HuH-7 (cell line): Measurements from ENCODE around the gene PARD3.

Source experiments
- DNase-seq: peaks from one replicate; pipeline ENCODE4 v3.0.0; 2011; ENCODE audit warnings: low spot score

PARD3 gene

DNA sequence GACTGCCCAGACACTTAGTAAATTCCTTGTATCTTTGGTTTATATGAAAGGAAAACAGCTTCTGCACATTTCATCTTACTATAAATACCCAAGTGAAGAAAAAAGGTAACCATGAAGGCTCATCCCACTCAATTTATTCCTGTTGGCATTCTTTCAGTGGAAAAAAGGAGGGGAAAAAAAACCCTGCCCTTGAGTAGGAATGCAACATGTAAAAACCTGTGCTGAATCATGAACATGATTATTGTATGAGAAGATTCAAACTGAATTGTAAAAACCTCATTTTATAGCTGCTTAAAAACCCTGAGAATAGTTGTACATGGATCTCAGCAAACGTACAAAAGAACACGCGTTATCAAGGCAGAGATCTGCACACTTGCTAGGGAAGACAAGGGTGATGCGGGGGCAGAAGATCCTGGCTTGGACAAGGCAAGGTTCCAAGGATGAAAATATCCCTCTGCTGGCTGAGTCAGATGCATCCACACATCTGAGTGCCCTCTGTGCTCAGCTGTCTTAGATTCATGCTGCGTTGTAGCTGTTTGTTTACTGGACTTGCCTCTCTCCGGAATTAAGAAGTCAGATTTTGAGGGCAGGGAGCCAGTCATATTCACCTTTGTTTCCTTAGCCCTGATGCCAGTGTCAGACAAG, 658.2 kb downstream of the PARD3 start:
- no peak for DNase-seq

DNA sequence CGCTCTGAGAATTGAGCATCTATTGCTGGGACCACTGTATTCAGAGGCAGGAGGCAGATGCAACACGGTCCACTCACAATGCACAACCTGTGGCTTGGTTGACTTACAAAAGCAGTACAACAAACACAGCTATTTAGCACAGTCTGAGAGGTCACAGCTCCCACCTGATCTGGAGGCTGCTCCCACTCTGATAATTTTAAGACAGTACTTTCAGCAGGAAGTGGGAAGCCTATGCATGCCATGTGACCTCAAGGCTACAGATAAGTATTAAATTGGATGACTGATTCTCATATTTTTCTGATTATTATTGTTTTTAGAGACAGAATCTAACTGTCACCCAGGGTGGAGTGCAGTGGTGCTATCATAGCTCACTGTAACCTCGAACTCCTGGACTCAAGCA, 659.3 kb downstream of the PARD3 start:
- no peak for DNase-seq

DNA sequence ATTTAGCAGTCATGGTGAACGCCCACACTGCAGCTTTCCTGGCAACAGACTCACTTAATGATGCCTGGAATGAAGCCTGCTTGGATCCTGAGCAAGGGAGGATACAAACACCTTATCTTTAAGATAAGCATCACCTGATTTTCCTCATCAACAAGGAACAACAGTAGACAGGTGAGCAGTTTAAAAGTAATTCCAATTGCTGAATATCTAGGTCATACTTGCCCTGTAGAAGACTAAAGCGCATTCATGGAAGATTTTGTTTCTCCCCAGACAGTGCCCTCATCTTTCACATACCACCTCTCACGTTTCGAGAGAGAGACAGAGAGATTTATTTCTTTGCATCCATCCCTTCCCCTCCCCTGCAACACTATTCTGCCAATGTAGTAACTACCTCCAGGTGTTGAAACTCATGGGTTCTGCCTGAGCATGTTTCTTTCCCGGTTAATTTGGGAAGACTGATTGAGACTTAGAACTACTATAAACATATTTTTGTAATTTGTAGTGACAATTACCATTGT, 660.7 kb downstream of the PARD3 start:
- no peak for DNase-seq

DNA sequence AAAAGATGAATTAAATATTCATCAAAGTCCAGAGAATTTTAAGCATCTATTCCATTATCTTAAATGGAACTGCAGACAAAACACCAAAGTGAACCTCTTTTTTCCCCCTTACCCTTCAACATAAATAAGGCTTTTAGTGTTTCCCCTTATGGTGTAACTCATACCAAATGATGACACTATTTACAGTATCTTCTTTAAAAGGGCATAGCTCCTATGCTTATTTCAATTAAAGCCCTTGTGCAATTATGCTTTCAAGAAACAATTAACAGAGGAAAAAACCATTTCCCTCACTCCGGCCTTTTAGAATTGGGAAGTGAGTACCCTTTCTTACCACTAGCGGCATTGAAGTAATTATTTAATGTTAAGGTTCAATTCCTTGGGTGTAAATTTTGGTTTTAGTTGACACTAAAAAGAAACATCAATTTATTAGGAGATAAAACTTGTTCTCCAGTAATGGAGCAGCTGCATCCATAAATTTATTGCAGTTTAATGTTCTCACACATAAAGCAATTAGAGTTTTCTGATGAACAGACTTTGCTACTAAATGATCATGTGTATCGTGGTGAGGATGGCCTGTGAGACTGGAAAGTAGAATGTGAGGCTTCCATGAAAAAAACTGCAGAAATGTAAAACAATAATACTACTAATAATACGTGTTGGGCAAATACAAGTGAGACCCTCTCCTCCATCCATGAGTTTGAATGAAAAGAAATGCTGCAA, 661.3 kb downstream of the PARD3 start:
- no peak for DNase-seq

DNA sequence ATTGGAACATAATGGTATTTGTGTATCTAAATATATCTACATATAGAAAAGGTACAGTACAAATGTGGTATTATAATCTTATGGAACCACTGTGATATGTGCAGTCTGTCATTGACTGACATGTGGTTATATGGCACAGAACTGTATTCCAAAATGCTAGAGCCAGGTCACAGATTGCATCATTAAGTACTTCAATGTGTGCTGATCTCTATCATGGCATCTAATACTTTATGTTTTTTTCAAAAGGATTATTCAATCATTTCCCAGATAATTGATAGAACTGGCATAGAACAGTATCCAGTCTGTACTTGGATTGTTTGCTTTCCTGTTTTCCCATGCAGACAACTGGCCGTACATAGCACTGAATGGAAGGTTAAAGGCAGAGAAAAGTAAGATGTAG, 662.7 kb downstream of the PARD3 start:
- DNase-seq = no peak

DNA sequence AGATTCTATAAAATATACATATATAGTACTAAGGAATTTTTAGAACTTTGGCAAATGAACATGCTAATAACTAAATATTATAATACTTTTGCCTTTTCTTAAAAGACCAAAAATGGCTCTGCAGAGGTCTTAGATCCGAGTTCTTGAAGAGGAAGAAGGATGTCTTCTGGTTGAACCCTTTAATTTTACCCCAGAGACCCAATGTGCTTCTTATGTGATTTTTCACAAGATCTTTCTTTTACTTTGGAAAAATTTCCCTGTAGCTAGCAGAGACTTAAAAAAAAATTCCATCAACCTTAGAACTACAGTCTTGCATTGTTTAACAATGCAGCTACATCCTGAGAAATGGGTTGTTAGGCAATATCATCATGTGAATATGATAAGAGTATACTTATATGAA, 663.2 kb downstream of the PARD3 start:
- DNase-seq = no peak

DNA sequence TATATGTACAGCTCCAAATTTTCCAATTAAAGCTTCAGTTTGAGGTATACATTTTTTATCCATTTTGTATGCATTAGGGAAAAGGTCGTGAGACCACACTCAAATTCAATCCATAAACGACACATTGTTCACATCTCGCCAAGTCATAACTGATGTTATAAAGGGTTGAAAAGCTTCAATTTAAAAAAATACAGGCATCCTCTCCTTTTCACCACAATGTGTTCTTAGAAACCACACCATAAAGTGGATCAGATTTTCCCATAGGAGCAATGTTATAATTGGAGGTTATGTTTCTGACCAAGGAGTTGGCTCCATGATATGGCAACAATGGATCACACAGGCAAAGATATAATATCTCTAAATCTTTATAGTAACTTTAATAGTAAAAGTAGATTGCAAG, 663.6 kb downstream of the PARD3 start:
- no peak for DNase-seq

DNA sequence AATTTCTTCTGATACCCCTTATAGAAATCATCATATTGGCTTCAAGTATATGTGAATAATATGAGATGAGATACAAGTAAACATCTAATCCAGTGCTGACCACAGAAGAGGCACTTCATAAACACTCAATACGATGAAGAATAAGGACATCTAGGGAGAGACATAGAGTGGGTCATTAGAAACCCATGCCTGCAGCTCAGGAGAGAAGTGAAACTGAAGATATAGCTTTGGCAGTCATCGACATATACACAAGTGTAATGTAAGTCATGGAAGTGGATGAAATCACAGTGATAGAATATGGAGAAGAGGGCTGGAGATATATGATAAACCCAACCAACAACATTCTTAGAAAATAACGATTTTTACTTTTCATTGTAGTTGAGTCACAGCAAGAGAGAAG, 665.0 kb downstream of the PARD3 start:
- no peak for DNase-seq

DNA sequence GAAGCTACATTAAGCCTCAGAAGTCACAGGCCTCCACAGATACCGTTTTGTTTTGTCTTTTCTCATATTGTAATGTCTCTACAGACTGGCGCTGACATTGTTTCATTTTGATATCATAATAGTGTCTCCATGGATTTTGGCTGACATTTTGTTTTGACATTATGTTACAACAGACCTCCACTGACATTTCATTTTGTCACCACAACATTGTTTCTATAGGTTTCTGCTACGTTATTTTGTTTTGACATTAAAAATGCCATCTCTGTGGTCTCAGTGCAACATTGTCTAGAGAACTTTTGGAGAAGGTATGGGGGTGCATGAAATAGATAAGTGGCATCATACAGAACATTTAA, 666.8 kb downstream of the PARD3 start:
- no peak for DNase-seq

DNA sequence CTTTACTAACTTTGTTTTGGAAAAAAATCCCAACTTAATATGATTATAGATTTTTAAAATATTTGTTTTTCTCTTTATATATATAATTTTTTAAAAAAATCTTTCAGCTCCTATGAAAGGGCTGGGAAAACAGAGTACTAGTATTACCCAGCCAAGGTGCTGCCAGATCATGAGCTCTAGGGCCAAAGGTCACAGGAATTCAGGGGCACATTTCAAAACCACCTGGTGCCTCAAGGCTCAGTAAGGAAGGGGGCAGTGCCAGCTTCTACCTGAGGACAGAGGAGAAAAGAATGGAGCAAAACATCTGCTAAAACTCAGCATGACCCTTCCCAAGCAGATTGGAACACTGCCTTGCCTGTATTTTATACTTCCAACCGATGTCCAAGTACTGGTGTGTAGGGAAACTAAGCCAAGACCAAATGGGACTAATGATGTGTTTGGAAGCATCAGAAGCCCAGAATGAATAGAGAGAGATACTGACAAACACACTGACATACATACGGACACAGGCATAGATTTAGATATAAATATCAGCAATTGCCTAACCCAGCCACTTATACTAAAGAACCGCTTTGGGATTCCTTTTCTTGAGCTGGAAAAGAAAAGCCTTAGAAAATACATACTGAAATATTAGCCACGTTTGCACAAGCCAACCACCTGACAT, 667.3 kb downstream of the PARD3 start:
- no peak for DNase-seq

DNA sequence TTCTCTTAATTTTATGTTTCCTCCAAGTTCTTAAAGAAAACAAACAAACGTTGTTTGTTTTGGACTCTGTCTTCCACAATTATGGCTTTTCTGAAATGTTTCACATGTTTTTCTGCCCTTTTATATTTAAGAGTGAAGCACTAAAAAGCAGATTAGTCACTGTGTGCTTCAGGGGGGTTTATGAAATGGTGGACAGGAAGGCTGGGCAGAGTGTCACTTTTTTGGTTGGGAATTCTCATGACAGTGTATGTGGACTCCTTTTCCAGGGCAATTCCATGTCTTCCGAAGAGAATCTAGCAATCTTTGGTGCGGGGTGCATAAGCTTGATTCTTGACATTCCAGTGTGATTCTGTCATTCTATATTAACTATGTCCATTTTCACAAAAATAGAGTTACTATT, 669.4 kb downstream of the PARD3 start:
- no peak for DNase-seq

DNA sequence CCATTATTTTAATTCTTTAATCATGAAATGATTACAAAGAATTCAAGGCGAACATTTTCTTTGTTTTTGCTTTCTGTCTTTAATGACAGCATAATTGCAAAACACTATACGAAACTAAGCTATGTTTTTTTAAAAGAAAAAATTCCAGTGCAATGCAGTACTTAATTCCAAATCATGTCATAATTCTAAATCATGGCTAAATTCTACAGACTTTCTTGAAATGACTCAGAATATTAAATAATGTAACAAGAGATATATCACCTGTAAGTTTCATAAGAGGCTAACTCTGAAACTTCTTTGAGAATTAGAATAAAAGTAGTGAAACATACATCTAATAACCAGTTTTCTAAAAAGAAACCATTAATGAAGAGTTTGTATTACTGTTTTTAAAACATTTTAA, 671.6 kb downstream of the PARD3 start:
- no peak for DNase-seq

DNA sequence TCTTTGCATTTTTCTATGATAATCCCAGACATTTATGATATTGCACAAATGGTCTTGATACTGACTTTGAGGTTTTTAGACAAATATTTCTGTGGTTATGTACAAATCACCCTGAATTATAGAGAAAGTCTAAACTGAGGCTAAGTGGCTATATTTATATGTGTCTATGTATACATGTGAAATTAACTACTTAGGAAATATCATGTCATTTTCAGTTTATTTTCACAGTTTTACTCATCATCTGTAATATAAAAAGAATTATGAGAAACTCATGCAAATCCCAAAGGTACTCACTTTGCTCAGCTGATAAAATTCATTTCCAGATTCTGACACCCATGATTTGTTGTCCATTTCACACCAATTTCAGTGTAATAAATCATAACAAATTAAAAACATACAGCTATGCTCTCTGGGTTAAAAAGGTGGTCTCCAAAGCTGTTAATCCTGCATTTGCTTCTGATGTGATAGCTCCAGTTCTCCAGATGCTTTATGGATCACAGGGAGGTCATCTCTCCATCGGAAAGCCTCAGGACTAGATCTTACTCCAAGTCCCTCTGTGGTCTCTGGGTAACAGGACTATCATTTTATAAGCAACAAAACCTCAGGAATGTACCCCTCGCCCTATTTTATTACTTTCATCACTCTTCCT, 673.9 kb downstream of the PARD3 start:
- no peak for DNase-seq

DNA sequence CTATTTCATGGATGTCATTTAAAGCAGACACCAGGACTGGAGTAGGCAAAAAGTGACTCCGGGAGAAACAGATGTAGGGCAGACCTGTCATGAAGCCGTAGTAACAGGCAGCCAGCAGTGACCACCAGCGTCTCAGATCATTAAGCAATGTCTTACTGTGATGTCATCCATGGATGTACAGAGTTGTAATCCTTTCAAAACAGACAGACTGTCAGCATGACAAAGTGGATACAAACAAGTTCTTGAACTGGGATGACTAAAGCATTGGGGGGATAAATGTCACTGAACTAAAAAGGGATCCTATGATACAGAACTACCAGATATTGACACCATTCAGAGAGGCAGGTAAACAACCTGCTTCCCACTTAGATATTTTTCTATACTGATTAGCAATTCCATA, 675.5 kb downstream of the PARD3 start:
- no peak for DNase-seq

DNA sequence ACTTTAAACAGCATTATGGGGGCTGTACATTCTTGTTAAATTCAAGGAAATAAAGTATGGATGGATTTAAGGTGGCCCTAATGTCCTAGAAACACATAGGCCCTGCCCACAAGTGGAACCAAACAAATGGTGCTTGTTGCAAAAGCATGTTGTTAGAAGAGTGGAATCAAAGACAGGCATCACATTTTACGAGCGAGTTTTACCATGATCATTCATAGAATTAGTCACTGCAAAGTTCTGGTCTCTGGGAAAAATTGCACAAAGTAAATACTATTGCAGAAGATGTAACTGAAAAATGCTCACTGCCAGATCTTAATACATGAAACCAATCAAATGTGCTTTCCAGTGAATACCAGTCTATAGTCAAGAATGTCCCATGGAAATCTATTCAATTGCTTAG, 677.1 kb downstream of the PARD3 start:
- DNase-seq = no peak

DNA sequence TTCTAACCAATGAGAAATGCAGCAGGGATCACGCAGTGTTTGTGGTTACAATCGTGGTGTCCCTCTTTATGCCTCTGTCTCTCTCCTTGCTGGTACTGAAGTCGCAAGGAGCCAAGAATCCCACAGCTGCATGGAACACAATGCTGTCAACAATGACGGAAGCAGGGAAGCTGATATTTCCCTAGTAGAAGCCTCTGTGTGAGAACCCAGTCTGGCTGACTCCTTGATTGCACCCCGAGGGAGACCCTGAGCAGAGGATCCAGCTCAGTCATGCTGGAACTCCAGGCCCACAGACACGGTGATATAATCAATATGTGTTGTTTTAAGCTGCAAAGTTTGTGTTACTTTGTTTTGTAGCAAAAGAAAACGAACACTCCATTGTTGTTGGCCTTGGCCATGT, 677.9 kb downstream of the PARD3 start:
- DNase-seq = no peak

DNA sequence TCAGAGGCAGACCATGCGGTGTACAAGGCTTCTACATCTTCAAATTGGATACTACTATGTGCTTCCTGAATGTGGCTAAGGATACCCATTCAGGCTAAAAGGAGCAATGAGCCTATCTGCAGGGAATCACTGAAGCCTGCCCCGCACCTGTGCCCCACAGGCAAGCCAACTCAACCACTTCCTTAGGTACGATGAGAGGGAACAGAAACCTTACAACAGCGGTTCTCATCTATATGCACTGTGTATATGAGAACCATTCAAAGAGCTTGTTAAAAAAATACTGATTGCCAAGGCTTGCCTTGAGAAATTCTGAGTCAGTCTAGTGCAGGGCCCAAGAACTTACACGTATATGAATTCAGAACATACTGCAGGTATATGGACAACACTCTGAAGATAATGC, 679.6 kb downstream of the PARD3 start:
- DNase-seq = no peak

DNA sequence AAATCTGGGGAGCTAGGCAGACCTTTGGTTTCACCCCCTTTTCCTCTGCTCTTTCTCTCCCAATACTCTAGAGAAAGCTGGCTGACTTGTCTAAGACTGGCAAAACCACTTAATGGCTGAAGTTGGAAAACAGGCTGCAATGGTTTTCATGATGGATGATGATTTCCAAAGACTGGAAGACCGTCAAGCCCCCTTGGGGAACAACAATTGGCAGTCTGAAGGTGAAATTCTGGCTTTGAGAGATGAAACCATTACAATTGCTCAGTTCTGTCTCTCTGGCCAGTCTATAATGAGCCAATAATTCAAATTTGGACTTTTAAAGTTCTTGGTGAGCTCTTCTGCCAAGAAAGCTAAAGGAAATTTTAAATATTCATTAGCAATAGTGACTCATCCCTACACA, 680.5 kb downstream of the PARD3 start:
- no peak for DNase-seq

DNA sequence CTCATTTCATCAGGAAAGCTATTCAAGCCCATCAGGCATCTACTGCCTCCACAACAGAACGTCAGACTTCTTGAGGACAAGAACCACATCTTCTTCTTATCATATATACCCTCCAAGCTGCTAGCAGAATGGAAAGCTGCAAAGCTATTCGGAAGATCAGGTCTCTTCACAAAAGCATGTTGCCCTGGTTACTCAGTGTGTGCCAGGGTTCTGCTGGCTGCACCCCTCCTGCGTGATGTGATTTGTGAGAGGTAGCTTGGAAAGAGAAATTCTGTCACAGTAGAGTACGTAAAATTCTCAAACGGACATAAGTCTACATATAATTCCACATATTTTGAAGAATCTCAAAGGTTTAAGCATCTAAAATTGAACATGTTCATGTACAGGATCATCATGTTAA, 681.7 kb downstream of the PARD3 start:
- DNase-seq = no peak

DNA sequence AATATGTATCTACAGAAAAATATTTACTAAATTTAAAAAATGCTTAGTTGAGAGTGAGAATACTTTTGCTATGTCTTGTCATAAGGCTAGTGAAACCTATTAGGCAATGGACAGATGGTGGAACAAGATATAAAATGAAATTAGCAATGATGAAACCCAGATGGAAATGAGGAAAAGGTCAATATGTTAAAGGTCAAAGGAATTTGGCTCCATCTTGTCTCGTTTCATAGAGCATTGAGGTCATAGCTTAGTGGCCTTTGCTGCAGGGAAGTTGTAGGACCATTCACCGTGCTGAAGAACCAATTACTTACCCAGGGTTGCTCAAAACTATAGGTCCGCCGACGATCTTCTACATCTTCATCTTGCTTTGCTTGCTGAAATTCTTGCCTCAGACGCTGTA, 683.9 kb downstream of the PARD3 start:
- DNase-seq = no peak

DNA sequence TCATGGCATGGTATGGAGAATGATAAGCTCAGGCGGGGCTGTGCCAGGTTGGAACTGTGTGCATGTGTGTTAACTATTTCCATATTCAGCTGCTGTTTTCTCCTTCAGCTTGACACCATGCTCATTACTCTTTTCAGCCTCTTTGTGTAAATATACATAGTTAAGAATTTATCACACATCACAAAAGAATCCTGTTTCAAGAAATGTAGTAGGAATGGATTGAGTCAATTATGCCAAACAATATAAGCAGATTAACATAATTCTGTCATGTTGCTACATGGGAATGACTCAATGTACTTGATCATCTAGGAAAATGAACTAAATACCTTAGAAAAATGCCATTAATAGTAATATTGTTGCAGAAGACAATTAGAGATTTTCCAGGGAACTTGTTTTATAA, 687.4 kb downstream of the PARD3 start:
- DNase-seq = no peak

DNA sequence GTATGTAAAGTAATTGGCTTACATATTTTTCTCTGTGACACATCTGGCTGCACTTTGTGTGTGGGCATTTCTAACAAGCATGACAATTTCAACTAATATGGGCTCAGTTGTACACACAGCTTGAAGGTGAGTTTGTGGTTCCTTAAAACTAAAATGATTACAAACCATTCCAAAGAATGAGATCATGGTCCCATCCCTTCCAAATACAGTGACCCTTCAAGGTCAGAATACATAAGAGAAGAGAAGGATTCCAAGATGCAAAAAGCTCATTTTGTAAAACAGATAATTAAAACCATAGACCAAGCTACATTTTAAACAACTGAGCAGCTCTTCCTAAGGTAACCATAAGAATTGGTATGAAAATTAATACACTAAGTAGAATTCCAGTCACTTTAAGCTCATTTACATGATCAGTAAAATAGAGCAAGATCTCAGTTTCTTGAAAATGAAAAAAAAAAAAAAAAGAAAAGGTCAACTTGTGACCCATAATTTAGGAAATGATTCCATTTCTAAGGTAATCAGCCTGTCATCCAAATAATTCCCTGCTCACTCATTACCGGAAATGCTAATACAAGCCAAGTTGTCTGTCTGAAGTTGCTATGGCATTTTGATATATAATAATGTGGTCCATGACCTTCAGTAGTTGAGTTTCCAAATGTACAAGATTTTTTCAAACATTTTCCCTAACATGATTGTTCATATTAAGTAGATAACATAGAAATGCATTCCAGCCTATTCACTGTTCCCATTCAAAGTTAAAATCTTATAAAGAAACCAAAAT, 688.5 kb downstream of the PARD3 start:
- DNase-seq = no peak
